Measurements from ENCODE around the gene PNMA8A.
"Not testable (repeated sequence)": the region's sequence is repeated elsewhere in the genome, so short reads cannot be mapped to it uniquely, and the experiment has no call there.

The PNMA8A gene

GRCh38 chr19:46466536-46467196, 4.7 kb downstream of the PNMA8A start:
- DNase-seq (ENCODE audit: low read depth, low spot score): no peak

- no peak for DNase-seq (ENCODE audit: low read depth, low spot score)
These were observed 7.8 kb downstream of the PNMA8A start for GRCh38 chr19:46463516-46463915.

DNA sequence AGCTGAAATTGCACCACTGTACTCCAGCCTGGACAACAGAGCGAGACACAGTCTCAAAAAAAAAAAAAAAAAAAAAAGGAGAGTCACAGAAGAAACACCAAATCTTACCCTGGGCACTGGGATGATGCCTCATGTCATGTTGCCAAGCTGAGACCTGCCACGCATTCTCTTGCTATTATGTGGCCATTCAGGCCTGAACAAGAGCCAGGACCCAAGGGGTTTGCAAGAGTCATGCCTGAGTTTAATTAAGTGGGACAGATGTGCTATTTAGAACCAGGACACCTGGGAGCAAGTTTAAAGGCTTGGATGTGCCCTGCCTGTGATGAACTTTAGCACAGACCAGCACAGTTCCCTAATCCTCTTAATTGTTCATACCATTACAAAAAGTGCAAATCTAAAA, 9.8 kb downstream of the PNMA8A start:
- no peak for DNase-seq (ENCODE audit: low read depth, low spot score)

DNA sequence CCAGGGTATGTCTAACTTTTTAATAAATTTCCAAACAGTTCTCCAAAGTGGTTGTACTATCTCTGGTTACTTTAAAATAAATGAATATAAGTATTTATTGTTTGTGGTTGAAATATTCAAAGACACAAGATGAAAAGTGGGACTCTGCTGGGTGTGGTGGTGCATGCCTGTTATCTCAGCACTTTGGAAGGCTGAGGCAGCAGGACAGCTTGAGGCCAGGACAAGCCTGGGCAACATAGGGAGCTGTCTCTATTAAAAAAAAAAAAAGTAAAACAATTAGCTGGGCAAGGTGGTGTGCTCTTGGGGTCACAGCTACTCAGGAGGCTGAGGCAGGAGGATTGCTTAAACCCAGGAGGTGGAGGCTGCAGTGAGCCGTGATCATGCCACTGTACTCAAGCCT, 10.4 kb downstream of the PNMA8A start:
- DNase-seq (ENCODE audit: low read depth, low spot score): no peak

GRCh38 chr19:46460055-46460454, 11.3 kb downstream of the PNMA8A start:
- DNase-seq (ENCODE audit: low read depth, low spot score): no peak

GRCh38 chr19:46456930-46457329, 14.4 kb downstream of the PNMA8A start:
- no peak for DNase-seq (ENCODE audit: low read depth, low spot score)

- DNase-seq (ENCODE audit: low read depth, low spot score): no peak
These were observed 17.1 kb downstream of the PNMA8A start for GRCh38 chr19:46454244-46454643.

GRCh38 chr19:46453661-46454060, 17.7 kb downstream of the PNMA8A start:
- DNase-seq (ENCODE audit: low read depth, low spot score): no peak

GRCh38 chr19:46452186-46452585, 19.2 kb downstream of the PNMA8A start:
- no peak for DNase-seq (ENCODE audit: low read depth, low spot score)

- DNase-seq (ENCODE audit: low read depth, low spot score): no peak
These were observed 20.0 kb downstream of the PNMA8A start for GRCh38 chr19:46451352-46451751.

GRCh38 chr19:46450737-46451136, 20.6 kb downstream of the PNMA8A start:
- DNase-seq (ENCODE audit: low read depth, low spot score): no peak

DNA sequence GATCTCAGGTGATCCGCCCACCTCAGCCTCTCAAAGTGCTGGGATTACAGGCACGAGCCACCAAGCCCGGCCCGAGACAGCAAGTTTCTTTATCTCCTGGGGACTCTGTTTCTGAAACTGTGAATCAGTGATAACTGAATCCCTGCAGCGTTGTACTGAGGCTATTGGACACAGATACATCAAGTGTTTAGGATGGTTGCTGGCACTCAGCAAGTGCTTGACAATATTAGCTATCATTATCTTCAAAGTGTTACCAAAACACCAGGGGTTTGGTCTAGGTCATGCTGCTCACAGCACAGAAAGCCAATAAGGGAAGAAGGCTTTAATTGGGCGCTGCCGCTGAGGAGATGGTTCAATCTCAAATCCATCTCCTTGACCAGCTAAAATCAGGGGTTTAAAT, 22.1 kb downstream of the PNMA8A start:
- DNase-seq (ENCODE audit: low read depth, low spot score): no peak

GRCh38 chr19:46448601-46449000, 22.8 kb downstream of the PNMA8A start:
- no peak for DNase-seq (ENCODE audit: low read depth, low spot score)

DNA sequence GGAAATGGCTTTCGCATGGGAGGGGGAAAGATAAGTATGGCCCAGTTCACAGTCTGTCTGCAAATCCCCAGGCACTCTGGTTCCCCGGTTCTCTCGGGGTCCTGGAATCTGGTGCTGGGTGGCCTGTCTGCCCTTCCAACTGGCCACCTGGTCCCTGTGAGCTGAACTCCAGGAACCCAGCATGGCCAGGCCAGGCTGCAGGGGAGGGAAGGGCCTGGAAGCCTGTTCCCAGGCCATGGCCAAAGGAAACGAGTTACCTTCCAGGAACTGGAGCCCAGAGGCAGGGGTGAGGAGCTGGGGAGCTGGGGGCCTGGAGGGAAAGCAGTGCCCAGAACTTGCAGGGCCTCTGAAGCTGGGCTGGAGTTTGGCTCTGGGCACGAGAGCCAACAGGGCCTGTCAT, 23.5 kb downstream of the PNMA8A start:
- no peak for DNase-seq (ENCODE audit: low read depth, low spot score)

GRCh38 chr19:46447006-46447405, 24.4 kb downstream of the PNMA8A start:
- no peak for DNase-seq (ENCODE audit: low read depth, low spot score)

DNA sequence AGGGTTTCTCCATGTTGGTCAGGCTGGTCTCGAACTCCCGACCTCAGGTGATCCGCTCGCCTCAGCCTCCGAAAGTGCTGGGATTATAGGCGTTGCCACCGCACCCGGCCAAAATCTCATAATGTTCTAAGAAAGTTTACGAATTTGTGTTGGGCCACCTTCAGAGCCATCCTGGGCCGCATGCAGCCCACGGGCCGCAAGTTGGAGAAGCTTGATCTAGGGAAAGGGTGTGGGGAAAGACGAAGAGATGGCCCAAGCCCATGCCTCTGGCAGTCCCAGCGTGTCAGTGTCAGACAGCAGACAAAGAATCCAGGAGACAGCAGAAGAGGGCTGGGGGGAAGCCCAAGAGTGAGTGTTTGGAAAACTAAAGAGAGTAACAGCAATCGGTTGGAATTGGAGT, 25.3 kb downstream of the PNMA8A start:
- DNase-seq (ENCODE audit: low read depth, low spot score): no peak

DNA sequence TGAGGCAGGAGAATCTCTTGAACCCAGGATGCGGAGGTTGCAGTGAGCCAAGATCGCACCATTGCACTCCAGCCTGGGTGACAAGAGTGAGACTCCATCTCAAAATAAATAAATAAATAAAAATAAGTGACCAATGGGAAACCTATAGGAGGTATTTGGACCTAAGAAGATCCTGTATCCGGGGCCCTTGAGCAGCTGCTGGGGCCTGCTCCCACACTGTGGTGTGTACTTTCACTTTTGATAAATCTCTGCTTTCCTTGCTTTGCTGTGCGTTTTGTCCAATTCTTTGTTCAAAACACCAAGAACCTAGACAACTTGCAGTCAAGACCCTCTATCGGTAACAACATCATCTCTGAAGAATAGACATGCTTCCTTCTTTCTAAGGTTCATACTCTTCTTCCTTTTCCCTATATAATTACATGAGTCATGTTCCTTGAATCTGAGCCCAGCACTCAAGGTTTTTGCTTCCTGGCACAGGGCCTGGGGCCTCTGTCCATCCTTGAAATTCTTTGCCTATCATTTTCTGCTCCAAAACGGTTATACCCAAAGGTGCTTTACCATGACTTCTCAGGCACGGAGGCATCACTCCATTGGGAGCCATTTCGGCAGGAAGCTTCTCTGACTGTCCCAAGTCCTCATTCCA, 28.4 kb downstream of the PNMA8A start:
- no peak for DNase-seq (ENCODE audit: low read depth, low spot score)

- DNase-seq (ENCODE audit: low read depth, low spot score): no peak
These were observed 29.5 kb downstream of the PNMA8A start for GRCh38 chr19:46441866-46442265.

- DNase-seq (ENCODE audit: low read depth, low spot score): not testable (repeated sequence)
These were observed 35.7 kb downstream of the PNMA8A start for GRCh38 chr19:46435689-46436088.

GRCh38 chr19:46435009-46435408, 36.4 kb downstream of the PNMA8A start:
- DNase-seq (ENCODE audit: low read depth, low spot score): no peak

DNA sequence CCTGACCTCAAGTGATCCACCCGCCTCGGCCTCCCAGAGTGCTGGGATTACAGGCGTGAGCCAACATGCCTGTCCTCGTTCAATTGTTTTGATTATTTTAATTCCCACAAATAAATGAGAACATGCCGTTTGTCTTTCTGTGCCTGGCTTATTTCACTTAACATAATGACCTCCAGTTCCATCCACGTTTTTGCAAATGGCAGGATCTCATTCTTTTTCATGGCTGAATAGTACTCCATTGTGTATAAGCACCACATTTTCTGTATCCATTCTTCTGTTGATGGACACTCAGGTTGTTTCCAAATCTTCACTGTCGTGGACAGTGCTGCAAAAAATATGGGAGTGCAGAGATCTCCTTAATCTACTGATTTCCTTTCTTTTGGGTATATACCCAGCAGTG, 37.9 kb downstream of the PNMA8A start:
- DNase-seq (ENCODE audit: low read depth, low spot score): not testable (repeated sequence)

DNA sequence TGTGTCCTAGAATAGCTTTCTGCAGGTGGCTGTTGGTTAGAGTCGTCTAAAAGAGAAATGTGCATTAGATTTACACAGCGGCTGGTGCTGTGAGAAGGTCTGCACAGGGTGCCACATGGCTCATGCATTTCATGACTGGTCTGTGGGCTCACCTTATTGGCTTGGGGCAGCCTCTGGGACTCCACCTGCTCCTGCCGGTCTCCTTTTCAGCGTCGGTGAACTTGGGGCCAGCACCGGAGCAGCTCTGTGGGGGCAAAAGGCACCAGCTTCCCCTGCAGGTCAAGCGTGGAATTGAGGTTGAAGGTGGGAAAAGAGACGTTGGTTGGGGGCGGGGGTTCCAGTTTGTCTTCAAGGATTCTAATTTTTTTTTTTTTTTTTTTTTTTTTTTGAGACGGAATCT, 39.5 kb downstream of the PNMA8A start:
- DNase-seq (ENCODE audit: low read depth, low spot score): no peak

- no peak for DNase-seq (ENCODE audit: low read depth, low spot score)
These were observed 41.4 kb downstream of the PNMA8A start for GRCh38 chr19:46429999-46430398.
